Fibroblast of lung (primary cell): ENCODE measurements around the gene CDH4.

Experiments used
- CTCF ChIP-seq, 2 donors: IDR thresholded peaks in 1 of 2; conservative IDR thresholded peaks in 1 of 2; 1 replicate in 1 of 2; 2 replicates in 1 of 2; pipeline ENCODE4 v1.5.1; 2011 to 2012; ENCODE audit warnings: low read length in 2 of 2, control low read depth in 1 of 2, inconsistent platforms in 1 of 2, low read depth in 1 of 2, mild to moderate bottlenecking in 1 of 2
- EZH2 ChIP-seq: IDR thresholded peaks from 2 replicates; pipeline ENCODE4 v1.5.1; 2012; ENCODE audit warnings: low read length, control low read depth, mild to moderate bottlenecking; ENCODE audit errors: missing control alignments

DNA sequence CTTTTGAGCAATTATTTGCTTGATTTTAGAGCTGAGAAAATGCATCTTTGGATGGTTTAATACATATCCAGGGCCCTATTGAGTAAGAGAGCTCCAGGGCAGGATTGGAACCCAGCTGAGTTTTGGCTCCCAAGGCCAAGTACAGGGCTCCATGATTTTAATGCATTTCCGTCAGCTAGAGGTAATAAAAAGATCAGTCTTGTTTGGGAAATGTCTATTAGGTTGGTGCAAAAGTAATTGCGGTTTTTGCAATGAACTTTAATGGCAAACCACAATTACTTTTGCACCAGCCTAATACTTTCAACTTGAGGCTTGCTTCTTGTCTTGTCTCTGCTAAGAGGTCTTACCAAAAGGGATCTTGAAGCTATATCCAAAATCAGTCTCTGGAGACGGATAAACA, 29.4 kb upstream of the CDH4 start:
- TF ChIP-seq CTCF (conservative IDR thresholded peaks at IDR 0.05 in 1 of 2, IDR thresholded peaks at IDR 0.05 in 1 of 2; ENCODE audit: low read depth in 1 of 2, low read length in 2 of 2), result no peak
- no peak for TF ChIP-seq EZH2
